Measurements from ENCODE around the gene ARL14EP.

Gene ARL14EP

GRCh38 chr11:30322826-30323710 is at the start of gene ARL14EP:
Gene ARL14EP, plus strand, starts transcription at chr11:30323104. Its CDS starts 7,845 bp downstream, at chr11:30330949.
- peak; percentile 25 for FAIRE-seq
- TF ChIP-seq, protein P1, sequence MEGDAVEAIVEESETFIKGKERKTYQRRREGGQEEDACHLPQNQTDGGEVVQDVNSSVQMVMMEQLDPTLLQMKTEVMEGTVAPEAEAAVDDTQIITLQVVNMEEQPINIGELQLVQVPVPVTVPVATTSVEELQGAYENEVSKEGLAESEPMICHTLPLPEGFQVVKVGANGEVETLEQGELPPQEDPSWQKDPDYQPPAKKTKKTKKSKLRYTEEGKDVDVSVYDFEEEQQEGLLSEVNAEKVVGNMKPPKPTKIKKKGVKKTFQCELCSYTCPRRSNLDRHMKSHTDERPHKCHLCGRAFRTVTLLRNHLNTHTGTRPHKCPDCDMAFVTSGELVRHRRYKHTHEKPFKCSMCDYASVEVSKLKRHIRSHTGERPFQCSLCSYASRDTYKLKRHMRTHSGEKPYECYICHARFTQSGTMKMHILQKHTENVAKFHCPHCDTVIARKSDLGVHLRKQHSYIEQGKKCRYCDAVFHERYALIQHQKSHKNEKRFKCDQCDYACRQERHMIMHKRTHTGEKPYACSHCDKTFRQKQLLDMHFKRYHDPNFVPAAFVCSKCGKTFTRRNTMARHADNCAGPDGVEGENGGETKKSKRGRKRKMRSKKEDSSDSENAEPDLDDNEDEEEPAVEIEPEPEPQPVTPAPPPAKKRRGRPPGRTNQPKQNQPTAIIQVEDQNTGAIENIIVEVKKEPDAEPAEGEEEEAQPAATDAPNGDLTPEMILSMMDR (IDR thresholded peaks at IDR 0.05; ENCODE audit: insufficient read depth, missing control alignments), result no peak
- peak; percentile 32 for DNase-seq (ENCODE audit: insufficient read length, low spot score)

DNA sequence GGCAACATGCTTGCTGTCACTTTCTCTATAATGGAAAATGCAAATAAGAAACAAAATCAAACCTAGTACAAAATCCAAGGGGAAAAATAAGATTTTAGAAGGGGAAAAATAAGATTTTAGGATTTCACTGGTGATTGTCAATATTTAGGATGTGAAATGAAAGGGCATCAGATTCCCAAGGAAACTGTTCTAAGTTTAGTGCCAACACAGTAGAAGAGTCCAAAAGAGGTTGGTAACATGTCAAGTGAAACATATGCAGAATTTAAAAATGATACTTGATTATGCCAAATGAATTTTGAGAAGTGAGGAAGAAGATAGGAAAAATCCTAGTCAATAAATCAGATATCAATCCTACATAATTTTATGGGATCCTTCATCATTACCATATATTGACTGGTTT is 45.7 kb upstream of the ARL14EP start:
- TF ChIP-seq, protein P1 (IDR thresholded peaks at IDR 0.05; ENCODE audit: insufficient read depth, missing control alignments), result no peak
- FAIRE-seq (no peak), DNase-seq (ENCODE audit: insufficient read length, low spot score) (no peak)

DNA sequence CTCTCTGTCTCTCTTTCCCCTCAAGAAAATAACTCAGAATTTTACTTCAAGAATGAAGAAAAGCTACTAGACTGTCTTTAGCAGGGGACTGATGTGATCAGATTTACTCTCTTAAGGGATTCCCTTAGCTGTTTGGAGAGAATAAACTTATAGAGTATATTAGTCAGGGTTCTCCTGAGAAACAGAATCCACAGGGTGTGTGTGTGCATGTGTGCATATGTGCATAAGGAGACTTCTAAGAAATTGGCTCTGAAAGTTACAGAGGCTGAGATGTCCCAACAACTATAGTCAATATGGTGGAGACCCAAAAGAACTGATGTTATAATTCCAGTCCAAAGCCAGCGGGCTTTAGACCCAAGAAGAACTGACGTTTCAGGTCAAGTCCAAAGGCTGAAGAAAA is 43.1 kb upstream of the ARL14EP start:
- DNase-seq (ENCODE audit: insufficient read length, low spot score) (no peak), FAIRE-seq (no peak)
- TF ChIP-seq, protein P1 (IDR thresholded peaks at IDR 0.05; ENCODE audit: insufficient read depth, missing control alignments), result no peak

- DNase-seq (ENCODE audit: insufficient read length, low spot score), result no peak
- TF ChIP-seq, protein P1 (IDR thresholded peaks at IDR 0.05; ENCODE audit: insufficient read depth, missing control alignments), result no peak
- no peak for FAIRE-seq
Observed at GRCh38 chr11:30281476-30282288, 41.2 kb upstream of the ARL14EP start.

- FAIRE-seq, result no peak
Observed at GRCh38 chr11:30282289-30282631, 40.6 kb upstream of the ARL14EP start.

DNA sequence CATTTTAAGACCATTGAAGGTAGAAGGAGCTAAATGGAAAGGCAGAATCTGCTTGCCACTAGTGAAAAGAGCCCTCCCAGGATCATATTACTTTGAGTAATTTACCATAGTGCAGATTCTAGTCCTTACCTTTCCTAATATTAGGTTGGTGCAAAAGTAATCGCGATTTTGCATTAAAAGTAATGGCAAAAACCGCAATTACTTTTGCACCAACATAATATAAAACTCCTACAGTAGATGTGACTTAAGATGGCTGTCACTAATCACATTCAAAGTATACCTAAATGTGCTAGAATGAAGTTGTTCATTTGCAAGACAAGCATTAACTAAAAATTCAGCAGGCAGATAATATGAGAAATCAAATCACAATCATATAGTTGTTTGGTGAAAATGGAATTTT is 38.1 kb upstream of the ARL14EP start:
- no peak for FAIRE-seq
- no peak for DNase-seq (ENCODE audit: insufficient read length, low spot score)
- TF ChIP-seq, protein P1 (IDR thresholded peaks at IDR 0.05; ENCODE audit: insufficient read depth, missing control alignments), result no peak

More at GRCh38 chr11:30282289-30282631, 40.6 kb upstream of the ARL14EP start:
- no peak for DNase-seq (ENCODE audit: insufficient read length, low spot score)
- TF ChIP-seq, protein P1 (IDR thresholded peaks at IDR 0.05; ENCODE audit: insufficient read depth, missing control alignments), result no peak

All from D721Med (cell line).